HG03378 (cell line): ENCODE data around the gene CST7.

Experiments used
- ATAC-seq: cut with Tn5 transposase; IDR thresholded peaks from one replicate; pipeline ENCODE4 v1.9.1; 2021; ENCODE audit warnings: mild to moderate bottlenecking, moderate library complexity; ENCODE audit not compliant: unreplicated experiment

The CST7 gene

DNA sequence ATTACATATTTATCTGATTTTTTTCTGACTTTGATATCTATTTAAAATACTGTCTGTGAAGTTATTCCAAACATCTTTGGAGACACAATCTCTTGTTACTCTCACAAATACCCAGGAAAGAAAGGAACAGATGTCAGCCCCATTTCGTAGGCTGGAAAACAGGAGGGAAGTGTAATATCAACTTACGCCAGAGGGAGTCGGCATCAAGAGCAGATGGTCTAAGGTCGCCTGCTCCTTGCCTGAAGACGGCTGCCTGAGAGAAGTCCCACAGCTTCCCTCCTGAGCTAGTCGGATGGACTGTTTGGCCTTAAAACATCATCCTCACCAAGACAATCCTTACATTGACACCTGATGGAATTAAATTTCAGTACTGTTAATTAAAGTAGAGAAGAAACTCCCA is 13.4 kb downstream of the CST7 start:
- ATAC-seq, result no peak

DNA sequence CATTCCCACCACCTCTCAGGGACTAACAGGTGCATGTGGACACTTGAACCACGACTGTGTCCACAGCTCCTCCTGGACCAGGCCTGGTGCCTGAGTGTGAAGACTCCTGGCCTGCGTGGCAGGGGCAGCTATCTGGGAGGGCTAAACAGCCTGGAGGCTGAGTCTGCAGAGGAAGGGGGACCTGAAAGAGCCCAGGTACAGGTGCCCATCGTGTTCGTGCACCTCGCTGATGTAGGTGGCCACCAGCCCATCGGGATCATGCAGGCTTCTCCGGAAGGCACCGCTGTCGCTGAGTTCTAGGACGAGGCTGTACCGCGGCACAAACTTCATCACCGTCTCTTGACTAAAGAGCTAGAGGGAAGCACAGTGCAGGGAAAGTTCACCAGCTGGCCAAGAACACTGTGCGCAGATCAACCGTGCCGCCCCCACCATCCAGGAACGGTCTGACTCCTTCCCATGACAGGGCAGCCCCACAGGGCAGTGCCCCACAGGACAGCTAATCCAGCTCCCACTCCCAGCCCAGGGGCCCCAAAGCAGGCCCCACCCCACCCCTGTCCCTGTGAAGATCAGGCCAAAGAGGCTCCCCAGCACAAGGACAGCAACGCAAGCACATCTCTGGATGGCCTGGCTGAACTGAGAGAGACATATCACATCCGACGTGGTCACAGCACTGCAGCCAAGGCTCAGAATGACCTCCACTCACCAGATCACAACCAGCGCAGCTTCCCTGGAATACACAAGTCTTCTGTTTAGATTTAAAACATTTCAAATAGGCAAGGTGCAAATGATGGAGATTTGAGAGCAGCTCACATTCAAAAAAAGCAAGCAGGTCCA is 14.8 kb downstream of the CST7 start:
- ATAC-seq, result no peak

GRCh38 chr20:24964506-24964840 is 15.4 kb downstream of the CST7 start:
- no peak for ATAC-seq

DNA sequence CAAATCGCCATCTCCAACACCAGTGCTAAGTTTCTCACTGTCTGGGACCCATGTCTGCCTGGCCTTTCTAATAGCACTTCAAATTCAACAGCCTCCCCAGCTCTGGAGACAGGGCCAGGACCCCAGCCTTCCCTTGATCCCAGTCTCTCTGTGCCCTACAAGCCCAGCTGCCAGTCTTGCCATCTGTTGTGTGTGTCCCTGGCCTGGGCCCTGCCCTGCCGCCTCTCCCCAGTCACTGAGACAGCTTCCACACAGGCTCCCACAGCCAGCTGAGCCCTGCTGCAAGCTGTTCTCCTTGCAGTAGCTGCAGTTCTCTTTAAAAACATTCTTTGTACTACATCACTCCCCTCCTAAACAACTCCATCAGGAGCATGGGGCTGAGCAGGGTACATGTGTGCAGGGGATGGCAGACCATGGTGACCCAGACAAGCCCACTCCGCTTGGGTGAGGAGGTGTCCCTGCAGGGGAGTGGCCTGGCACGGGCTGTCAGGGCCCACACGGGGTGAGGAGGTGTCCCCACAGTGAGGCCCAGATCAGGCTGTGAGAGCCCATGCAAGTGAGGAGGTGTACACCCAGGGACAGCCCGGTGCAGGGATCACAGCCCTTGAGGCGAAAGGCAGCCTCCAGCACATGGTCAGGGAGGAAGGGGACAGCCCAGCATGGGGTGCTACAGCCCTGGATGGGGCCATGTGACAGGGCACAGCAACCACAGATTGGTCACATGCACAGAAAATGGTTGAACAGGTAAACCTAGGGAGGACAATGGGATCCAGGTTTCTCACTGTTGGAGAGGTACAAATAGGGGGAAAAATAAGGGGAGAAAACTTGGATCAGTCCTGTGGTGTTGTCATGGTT is 16.2 kb downstream of the CST7 start:
- ATAC-seq, result no peak

DNA sequence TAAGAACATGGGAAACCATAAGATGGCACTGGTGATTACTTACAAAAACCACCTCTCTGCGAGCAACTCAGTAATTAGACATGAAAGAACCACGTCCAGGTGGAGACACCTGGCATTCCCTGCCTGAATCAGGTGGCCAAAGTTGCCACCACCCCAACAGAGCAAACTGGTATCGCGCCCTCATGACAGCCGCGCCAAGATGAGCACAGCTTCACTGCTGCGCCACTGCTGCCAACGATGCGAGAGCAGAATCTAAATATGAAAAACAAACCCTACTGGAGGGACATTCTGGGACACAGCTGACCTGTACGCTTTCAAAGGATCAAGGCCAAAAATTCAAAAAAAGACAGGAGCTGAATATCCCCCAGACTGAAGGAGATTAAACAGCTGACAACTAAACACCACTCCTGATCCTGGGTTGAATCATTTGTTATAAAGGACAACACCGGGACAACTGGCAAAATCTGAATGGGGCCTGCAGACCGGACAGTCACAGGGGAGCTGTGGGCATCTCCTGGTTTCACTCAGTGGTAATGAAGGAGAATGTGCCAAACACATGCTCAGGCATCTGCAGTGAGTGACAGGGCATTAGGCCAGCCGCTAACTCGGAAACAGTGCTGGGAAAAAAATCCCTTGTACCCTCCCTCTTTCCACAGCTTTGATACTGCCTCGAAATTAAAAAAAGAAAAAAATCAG is 17.4 kb downstream of the CST7 start:
- ATAC-seq, result no peak

DNA sequence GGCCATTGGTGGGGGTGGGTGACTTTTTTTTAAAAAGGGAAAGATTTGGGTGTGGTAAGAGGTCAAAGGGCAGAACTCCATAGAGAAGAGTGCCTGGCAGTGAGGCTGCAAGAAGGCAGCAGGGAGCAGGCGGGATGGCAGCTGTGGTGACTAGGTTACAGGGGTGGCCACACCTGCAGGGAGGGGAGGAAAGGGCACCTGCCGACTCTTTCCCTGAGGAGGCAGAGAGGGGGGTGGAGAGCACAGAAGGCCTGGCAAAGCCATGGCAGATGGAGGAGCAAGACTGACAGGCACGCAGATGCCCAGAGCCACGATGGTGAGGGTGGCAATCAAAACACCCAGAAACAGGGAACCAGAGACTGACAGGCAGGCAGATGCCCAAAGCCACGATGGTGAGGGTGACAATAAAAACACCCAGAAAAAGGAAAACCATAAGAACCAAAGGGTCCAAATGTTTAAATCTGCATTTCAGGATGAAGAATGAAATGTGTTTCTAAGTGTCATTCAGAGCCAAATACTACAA is 19.3 kb downstream of the CST7 start:
- no peak for ATAC-seq

GRCh38 chr20:24969186-24970029 is 20.3 kb downstream of the CST7 start:
- ATAC-seq, result no peak

GRCh38 chr20:24970030-24970553 is 21.0 kb downstream of the CST7 start:
- ATAC-seq, result no peak

- no peak for ATAC-seq
These were observed 21.7 kb downstream of the CST7 start for GRCh38 chr20:24970754-24971153.

DNA sequence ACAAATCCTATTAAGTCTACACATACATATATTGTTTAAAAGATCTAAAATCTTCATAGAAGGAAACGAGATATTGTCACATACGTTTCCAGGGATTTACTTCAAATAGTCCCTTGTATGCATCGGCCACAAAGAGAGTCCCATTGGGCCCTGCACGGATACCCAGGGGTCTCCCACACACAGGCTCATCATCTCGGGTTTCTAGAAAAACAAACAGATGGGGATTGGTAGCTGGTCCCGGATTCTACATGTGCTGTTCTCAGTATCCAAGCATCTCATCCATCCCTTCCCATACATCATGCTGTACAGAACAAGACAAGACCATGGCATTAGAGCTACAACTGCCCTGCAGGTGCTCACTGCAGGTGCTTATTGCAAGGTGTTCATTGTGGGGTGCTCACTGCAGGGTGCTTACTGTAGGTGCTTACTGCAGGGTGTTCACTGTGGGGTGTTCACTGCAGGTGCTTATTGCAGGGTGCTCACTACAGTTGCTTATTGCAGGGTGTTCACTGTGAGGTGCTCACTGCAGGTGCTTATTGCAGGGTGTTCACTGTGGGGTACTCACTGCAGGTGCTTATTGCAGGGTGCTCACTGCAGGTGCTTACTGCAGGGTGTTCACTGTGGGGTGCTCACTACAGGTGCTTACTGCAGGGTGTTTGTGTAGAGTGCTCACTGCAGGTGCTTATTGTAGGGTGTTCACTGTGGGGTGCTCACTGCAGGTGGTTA is 22.5 kb downstream of the CST7 start:
- ATAC-seq, result no peak

DNA sequence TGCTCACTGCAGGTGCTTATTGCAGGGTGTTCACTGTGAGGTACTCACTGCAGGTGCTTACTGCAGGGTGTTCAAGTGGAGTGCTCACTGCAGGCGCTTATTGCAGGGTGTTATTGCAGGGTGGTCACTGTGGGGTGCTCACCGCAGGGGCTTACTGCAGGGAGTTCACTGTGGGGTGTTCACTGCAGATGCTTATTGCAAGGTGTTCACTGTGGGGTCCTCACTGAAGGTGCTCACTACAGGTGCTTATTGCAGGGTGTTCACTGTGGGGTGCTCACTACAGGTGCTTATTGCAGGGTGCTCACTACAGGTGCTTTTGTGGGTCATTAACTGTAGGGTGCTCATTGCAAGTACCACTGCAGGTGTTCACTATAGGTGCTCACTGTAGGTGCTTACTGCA is 23.3 kb downstream of the CST7 start:
- no peak for ATAC-seq

- no peak for ATAC-seq
These were observed 28.3 kb downstream of the CST7 start for GRCh38 chr20:24977336-24977735.

DNA sequence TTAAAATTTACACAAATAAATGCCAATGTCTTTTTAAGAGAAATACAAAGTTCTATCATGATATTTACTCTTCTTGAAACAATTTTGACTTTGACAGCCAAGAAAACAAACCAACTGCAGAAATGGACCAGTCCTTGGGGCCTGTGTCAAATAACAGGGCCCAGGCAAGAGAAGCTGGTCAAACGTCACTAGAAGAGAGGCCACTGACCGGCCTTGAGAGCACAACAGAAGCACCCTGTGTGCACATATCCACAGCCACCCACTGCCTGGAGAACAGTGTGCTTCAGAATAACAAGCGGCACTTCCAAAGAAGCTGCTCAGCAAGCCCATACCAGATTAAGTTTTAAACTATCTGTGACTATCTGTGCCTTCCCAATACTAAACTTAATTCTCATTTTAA is 28.7 kb downstream of the CST7 start:
- ATAC-seq, result no peak

- no peak for ATAC-seq
These were observed 29.4 kb downstream of the CST7 start for GRCh38 chr20:24978513-24978912.

GRCh38 chr20:24979036-24979960 is 30.2 kb downstream of the CST7 start:
- ATAC-seq, result no peak

- no peak for ATAC-seq
These were observed 31.4 kb downstream of the CST7 start for GRCh38 chr20:24980291-24981053.

DNA sequence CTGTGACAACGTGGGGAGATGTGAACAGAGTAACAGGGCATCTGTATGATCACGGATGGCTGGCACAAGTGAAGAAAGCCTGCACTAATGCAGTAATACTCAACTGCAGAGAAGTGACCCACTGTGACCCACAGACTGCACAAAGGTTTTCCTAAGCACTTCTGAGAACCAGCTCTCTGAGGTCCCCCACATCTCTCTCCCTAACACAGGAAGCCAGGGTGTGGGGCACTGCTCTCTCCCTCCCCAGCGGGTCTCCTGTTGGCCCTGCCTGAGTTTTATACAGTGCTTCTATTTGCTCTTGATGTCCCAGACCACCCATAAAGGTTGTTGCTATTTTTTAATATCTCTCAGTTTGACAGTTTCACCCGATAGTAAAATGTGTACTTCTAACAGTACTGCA is 32.2 kb downstream of the CST7 start:
- no peak for ATAC-seq

DNA sequence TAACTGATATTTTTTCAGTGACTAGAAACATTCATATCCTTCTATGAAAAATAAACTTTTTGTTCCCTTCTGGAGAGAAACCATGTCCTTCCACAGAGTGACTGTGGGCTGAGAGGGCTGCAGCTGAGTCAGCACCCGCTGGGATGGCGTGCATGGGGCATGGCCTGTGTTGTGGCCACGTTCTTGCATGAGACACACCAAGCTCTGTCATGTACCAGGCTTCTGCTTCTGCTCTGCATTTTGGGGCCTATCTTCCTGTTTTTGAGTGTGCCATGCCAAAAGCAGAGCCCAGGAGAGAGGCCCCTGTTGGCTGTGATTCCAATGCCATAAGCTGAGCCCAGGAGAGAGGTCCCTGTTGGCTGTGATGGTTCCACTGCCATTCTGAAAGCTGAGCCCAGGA is 32.7 kb downstream of the CST7 start:
- ATAC-seq, result no peak
